HL-60 (cell line): ENCODE results near the gene DAAM1.

Source experiments
- DNase-seq, 2 experiments: peaks; one replicate each; pipeline ENCODE4 v3.0.0-alpha.2; 2010 to 2020; ENCODE audit warnings: low read depth in 1 of 2, low spot score in 1 of 2
- H3K27ac ChIP-seq: fragments of 250-450 bp; sonication (Bioruptor Pico); replicated peaks from 2 replicates; pipeline ENCODE4 v1.5.1; 2020; ENCODE audit warnings: mild to moderate bottlenecking, moderate library complexity
- H3K27me3 ChIP-seq: fragments of 250-450 bp; sonication (Bioruptor Pico); 2 replicates; pipeline ENCODE4 v1.5.1; 2021; ENCODE audit warnings: mild to moderate bottlenecking, moderate library complexity; ENCODE audit not compliant: insufficient read depth, poor library complexity, severe bottlenecking
- H3K4me3 ChIP-seq: replicated peaks from 2 replicates; pipeline ENCODE4 v1.5.1; 2011; ENCODE audit warnings: mild to moderate bottlenecking, control low read depth, low read length; ENCODE audit not compliant: insufficient read depth
- GABPA ChIP-seq: IDR thresholded peaks from 2 replicates; pipeline ENCODE4 v1.6.1; 2012; ENCODE audit warnings: low read depth
- POLR2AphosphoS5 ChIP-seq: IDR thresholded peaks from 2 replicates; pipeline ENCODE4 v1.6.1; 2012; ENCODE audit warnings: low read depth
- SPI1 ChIP-seq: IDR thresholded peaks from 2 replicates; pipeline ENCODE4 v1.6.1; 2012; ENCODE audit warnings: low read depth, mild to moderate bottlenecking, borderline replicate concordance
- TF ChIP-seq, protein P1 (sequence below): IDR thresholded peaks from 2 replicates; pipeline ENCODE4 v1.6.1; 2012; ENCODE audit warnings: low read depth; ENCODE audit not compliant: insufficient replicate concordance
- TF ChIP-seq, protein P2 (sequence below): IDR thresholded peaks from one replicate; pipeline ENCODE4 v1.5.1; 2011; ENCODE audit warnings: low read length, control low read depth, inconsistent platforms; ENCODE audit not compliant: insufficient read depth

The DAAM1 gene

DNA sequence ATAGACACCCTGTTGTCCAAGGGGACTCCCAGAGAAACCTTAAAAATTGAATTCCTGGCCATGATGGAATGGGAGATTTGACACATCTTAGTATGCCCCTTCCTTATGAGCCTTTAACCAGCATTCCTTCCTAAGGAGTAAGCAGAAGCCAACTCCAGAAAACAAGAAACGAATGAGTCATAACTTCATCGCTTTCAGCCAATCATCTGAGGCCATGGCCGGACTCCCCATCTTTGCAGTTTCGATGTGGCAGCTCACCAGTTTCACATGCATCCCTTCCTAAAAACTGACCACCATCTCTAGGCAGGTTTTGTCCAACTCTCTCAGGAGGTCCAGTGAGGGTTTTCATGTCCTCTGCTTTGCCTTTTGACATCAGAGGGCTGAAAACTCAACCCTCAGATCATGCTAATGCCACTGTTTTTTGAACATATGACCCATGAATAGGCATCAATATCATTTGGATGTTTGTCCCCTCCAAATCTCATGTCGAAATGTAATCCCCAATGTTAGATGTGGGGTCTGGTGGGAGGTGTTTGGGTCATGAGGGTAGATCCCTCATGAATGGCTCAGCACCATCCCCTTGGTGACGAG lies 19.9 kb downstream of the DAAM1 start:
- Histone ChIP-seq H3K27ac (no peak overlapping the region), H3K4me3 (no peak overlapping the region), H3K27me3 (no peaks in the 10 kb centered on the region)
- TF ChIP-seq SPI1 (no peak), POLR2AphosphoS5 (no peak), GABPA (no peak)
- TF ChIP-seq, protein P1, sequence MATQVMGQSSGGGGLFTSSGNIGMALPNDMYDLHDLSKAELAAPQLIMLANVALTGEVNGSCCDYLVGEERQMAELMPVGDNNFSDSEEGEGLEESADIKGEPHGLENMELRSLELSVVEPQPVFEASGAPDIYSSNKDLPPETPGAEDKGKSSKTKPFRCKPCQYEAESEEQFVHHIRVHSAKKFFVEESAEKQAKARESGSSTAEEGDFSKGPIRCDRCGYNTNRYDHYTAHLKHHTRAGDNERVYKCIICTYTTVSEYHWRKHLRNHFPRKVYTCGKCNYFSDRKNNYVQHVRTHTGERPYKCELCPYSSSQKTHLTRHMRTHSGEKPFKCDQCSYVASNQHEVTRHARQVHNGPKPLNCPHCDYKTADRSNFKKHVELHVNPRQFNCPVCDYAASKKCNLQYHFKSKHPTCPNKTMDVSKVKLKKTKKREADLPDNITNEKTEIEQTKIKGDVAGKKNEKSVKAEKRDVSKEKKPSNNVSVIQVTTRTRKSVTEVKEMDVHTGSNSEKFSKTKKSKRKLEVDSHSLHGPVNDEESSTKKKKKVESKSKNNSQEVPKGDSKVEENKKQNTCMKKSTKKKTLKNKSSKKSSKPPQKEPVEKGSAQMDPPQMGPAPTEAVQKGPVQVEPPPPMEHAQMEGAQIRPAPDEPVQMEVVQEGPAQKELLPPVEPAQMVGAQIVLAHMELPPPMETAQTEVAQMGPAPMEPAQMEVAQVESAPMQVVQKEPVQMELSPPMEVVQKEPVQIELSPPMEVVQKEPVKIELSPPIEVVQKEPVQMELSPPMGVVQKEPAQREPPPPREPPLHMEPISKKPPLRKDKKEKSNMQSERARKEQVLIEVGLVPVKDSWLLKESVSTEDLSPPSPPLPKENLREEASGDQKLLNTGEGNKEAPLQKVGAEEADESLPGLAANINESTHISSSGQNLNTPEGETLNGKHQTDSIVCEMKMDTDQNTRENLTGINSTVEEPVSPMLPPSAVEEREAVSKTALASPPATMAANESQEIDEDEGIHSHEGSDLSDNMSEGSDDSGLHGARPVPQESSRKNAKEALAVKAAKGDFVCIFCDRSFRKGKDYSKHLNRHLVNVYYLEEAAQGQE = no peak
- TF ChIP-seq, protein P2, sequence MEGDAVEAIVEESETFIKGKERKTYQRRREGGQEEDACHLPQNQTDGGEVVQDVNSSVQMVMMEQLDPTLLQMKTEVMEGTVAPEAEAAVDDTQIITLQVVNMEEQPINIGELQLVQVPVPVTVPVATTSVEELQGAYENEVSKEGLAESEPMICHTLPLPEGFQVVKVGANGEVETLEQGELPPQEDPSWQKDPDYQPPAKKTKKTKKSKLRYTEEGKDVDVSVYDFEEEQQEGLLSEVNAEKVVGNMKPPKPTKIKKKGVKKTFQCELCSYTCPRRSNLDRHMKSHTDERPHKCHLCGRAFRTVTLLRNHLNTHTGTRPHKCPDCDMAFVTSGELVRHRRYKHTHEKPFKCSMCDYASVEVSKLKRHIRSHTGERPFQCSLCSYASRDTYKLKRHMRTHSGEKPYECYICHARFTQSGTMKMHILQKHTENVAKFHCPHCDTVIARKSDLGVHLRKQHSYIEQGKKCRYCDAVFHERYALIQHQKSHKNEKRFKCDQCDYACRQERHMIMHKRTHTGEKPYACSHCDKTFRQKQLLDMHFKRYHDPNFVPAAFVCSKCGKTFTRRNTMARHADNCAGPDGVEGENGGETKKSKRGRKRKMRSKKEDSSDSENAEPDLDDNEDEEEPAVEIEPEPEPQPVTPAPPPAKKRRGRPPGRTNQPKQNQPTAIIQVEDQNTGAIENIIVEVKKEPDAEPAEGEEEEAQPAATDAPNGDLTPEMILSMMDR = no peak
- DNase-seq = no peak

DNA sequence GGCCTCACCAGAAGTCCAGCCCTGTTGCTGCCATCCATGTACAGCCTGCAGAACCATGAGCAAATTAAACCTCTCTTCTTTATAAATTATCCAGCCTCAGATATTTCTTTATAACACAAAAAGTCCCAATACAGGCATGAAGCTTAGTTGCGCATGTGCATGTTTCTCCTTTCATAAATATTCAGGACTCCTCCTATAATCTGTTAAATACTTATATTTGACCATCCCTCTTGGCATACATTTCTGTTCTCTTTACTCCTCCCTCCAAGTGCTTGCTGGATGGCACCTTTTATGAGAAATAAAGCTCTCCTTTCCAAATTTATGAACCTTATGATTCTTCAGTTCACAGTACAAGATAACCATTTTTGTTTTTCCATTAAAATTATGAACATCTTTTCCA lies 20.5 kb downstream of the DAAM1 start:
- TF ChIP-seq GABPA (no peak), SPI1 (no peak), POLR2AphosphoS5 (no peak)
- TF ChIP-seq, protein P1 = no peak
- TF ChIP-seq, protein P2 = no peak
- no peak for DNase-seq
- Histone ChIP-seq H3K27ac (no peak overlapping the region), H3K4me3 (no peak overlapping the region), H3K27me3 (no peaks in the 10 kb centered on the region)

DNA sequence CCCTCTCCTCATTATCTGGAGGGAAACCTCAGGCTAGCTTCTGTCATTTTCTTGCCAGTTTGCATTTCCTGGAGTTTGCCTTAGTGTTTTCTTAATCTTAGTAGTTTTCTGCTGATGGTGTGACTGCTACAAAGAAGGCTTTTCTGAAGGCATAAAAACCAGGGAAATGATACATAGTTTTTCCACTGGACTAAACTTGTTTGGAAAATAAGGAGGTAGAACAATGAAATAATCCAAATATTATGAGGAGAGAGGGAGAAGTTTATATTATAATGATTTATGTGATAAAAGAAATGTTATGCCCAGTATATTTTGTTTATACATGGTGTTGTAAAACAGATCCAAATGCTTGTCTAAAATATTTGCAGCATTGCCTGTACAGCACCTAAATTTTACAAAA lies 22.2 kb downstream of the DAAM1 start:
- TF ChIP-seq, protein P1 = no peak
- no peak for TF ChIP-seq POLR2AphosphoS5
- no peak for TF ChIP-seq SPI1
- no peak for TF ChIP-seq GABPA
- no peak for DNase-seq
- Histone ChIP-seq H3K27ac (no peak overlapping the region), H3K4me3 (no peak overlapping the region), H3K27me3 (no peaks in the 10 kb centered on the region)
